Brain microvascular endothelial cell (primary cell): ENCODE data around the gene CAMSAP3.

Experiments used
- DNase-seq: peaks from one replicate; pipeline ENCODE4 v3.0.0-alpha.2; 2020
- H3K27ac ChIP-seq: fragments of 250-450 bp; sonication (Bioruptor Pico); 2 replicates; pipeline ENCODE4 v1.5.1; 2020; ENCODE audit warnings: mild to moderate bottlenecking, moderate library complexity
- H3K27me3 ChIP-seq: fragments of 250-450 bp; sonication (Bioruptor Pico); replicated peaks from 2 replicates; pipeline ENCODE4 v1.5.1; 2020; ENCODE audit warnings: mild to moderate bottlenecking
- H3K36me3 ChIP-seq: fragments of 250-450 bp; sonication (Bioruptor Pico); replicated peaks from 2 replicates; pipeline ENCODE4 v1.5.1; 2020; ENCODE audit warnings: mild to moderate bottlenecking
- H3K4me3 ChIP-seq: 2 replicates; pipeline ENCODE4 v1.5.1; 2011; ENCODE audit warnings: low read depth, mild to moderate bottlenecking, control low read depth, low read length, moderate library complexity
- CTCF ChIP-seq: IDR thresholded peaks from 2 replicates; pipeline ENCODE4 v1.5.1; 2011; ENCODE audit warnings: low read depth, mild to moderate bottlenecking, moderate library complexity, low read length, control low read depth, inconsistent platforms; ENCODE audit errors: missing control alignments
- in situ Hi-C: cut with HindIII; loops from 2 replicates; pipeline ENCODE4 v1.10.0; 2017; ENCODE audit warnings: low sequenced_read_pairs, low pct_ligation_motif_present

CAMSAP3 gene

DNA sequence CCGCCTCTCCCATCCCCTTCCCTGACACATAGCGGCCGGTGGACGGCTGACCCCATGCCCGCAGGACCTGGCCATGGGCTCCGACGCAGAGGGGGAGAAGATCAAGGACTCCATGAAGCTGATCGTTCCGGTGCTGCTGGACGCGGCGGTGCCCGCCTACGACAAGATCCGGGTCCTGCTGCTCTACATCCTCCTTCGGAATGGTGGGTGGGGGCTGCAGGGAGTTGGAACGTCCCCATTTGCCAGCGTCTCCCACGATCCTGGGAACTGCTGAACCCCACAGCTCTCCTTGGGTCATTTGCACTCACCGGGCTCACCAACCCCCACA lies 48.9 kb downstream of the CAMSAP3 start:
- no peak overlapping the region for H3K4me3 ChIP-seq
- H3K27me3 ChIP-seq, result no peaks in the 10 kb centered on the region
- in situ Hi-C loops, result no loop called here
- H3K27ac ChIP-seq, result no peak overlapping the region
- no peak for DNase-seq
- no peaks in the 10 kb centered on the region for H3K36me3 ChIP-seq
- TF ChIP-seq CTCF, result no peak

GRCh38 chr19:7645163-7645562 lies 49.5 kb downstream of the CAMSAP3 start:
- no peak for DNase-seq
- TF ChIP-seq CTCF, result no peak
- H3K4me3 ChIP-seq, result no peak overlapping the region
- H3K27me3 ChIP-seq, result no peaks in the 10 kb centered on the region
- H3K27ac ChIP-seq, result no peak overlapping the region
- no peaks in the 10 kb centered on the region for H3K36me3 ChIP-seq
- in situ Hi-C loops, result no loop called here

GRCh38 chr19:7645656-7646425 lies 50.2 kb downstream of the CAMSAP3 start:
- Histone ChIP-seq H3K36me3 (no peaks in the 10 kb centered on the region), H3K4me3 (no peak overlapping the region), H3K27ac (no peak overlapping the region), H3K27me3 (no peaks in the 10 kb centered on the region)
- DNase-seq, result no peak
- no peak for TF ChIP-seq CTCF
- in situ Hi-C loops, result no loop called here

DNA sequence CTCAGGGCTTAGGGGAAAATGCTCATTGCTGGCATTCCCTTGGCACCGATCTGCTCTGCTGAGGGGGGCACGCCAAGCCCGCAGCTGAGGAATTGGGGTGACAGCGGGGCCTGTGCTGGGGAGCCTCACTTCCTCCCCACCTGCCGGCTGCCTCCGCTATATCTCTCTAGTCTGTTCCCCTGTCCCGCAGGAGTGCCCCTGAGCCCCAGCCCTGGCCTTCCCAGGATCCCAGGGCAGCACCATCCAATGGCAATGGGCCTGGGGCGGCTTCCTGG lies 50.7 kb downstream of the CAMSAP3 start:
- H3K27me3 ChIP-seq, result no peaks in the 10 kb centered on the region
- in situ Hi-C loops, result no loop called here
- no peaks in the 10 kb centered on the region for H3K36me3 ChIP-seq
- DNase-seq, result no peak
- TF ChIP-seq CTCF, result no peak
- H3K27ac ChIP-seq, result no peak overlapping the region
- no peak overlapping the region for H3K4me3 ChIP-seq

DNA sequence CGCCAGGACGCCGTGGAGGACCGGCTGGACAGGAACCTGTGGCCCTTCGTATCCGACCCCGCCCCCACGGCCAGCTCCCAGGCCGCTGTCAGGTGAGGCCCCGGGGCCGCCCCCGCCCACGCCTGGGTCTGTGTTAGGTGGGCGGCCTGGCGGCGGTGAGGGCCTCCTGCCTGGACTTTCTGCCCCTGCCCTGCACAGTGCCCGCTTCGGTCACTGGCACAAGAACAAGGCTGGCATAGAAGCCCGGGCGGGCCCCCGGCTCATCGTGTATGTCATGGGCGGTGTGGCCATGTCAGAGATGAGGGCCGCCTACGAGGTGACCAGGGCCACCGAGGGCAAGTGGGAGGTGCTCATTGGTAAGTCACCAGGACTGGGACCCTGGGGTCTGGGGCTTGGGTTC lies 51.5 kb downstream of the CAMSAP3 start:
- in situ Hi-C loops, result no loop called here
- H3K4me3 ChIP-seq, result no peak overlapping the region
- no peaks in the 10 kb centered on the region for H3K36me3 ChIP-seq

More for the DNA sequence above, 51.5 kb downstream of the CAMSAP3 start:
- no peak for TF ChIP-seq CTCF
- no peak for DNase-seq
- H3K27ac ChIP-seq, result no peak overlapping the region
- H3K27me3 ChIP-seq, result no peaks in the 10 kb centered on the region
